ENCODE data around the gene AHCY. TPM values are rescaled to one million over a fixed set of nuclear protein-coding genes. Genes with fewer than 3 reads are reported as not detected.
"Not testable (repeated sequence)": the region's sequence is repeated elsewhere in the genome, so short reads cannot be mapped to it uniquely, and the experiment has no call there.

The AHCY gene
- total RNA-seq, 5 donors from 2014 or later (not counting 1 experiment from before 2014, with no cell fraction given), result 15.3 to 28.3 (median 23.9) TPM

GRCh38 chr20:34344238-34344637 is 41.1 kb upstream of the AHCY start:
- Histone ChIP-seq H3K4me1 (ENCODE audit: control insufficient read depth in 1 of 2, extremely low read depth in 1 of 2, insufficient read depth in 2 of 2, low read length in 2 of 2) (peaks cover 0 to 6% of the 10 kb centered on the region in 2 experiments), H3K4me3 (ENCODE audit: control insufficient read depth in 1 of 2, extremely low read depth in 1 of 2, low read length in 1 of 2) (no peak overlapping the region), H3K36me3 (ENCODE audit: control insufficient read depth in 2 of 2, extremely low read depth in 1 of 2, insufficient read depth in 1 of 2, low read length in 1 of 2) (no peaks in the 10 kb centered on the region), H3K27ac (ENCODE audit: low read length) (no peak overlapping the region), H3K9me3 (no peaks in the 10 kb centered on the region), H3K27me3 (replicated peaks in 1 of 2; ENCODE audit: control insufficient read depth in 2 of 2, extremely low read depth in 1 of 2, insufficient read depth in 2 of 2, low read length in 1 of 2) (no peaks in the 10 kb centered on the region)
- no peak overlapping the region for H3K27ac Mint-ChIP-seq
- H3K4me3 Mint-ChIP-seq, result no peak overlapping the region
- WGBS (ENCODE audit: insufficient coverage), result no CpG with 5 or more reads among the region's 5 CpGs
- no peaks in the 10 kb centered on the region for H3K27me3 Mint-ChIP-seq
- ATAC-seq (replicated peaks in 1 of 4) (no peak), DNase-seq (no peak)
- POLR2A ChIA-PET, result no interaction called here
- CTCF ChIA-PET, result no interaction called here
- H3K9me3 Mint-ChIP-seq, result no peaks in the 10 kb centered on the region
- no peaks in the 10 kb centered on the region for H3K36me3 Mint-ChIP-seq
- peaks cover 0 to 4% (median 0%) of the 10 kb centered on the region in 3 donors for H3K4me1 Mint-ChIP-seq

DNA sequence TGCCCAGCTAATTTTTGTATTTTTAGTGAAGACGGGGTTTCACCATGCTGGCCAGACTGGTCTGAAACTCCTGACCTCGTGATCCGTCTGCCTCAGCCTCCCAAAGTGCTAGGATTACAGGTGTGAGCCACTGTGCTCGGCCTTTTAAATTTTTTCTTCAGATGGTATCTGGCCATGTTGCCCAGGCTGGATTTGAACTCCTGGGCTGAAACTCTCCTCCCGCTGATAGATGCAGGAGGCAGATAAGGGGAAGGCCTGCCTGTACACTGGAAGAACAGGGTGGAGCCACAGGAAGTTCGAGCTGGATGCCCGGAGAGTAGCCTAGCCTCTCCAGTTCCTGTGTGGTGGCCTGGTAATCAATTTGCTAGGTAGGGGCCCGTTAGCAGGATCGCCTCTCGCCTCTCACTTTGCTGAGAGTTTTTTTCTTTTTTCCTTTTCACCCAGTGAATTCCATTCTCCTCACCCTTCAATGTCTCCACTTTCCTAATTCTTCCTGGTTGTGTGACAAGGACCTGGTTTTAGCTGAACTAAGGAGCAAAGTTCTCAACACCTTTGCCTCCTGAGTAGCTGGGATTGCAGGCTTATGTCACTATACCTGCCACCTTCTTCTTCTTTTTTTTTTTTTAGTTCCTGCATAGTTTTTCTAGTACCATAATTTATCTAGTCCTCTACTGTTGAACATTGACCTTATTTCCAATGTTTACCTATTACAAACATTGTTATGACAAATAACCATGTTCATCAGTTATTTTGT is 40.5 kb upstream of the AHCY start:
- no peak for ATAC-seq (replicated peaks in 1 of 4)
- H3K36me3 ChIP-seq (ENCODE audit: control insufficient read depth in 2 of 2, extremely low read depth in 1 of 2, insufficient read depth in 1 of 2, low read length in 1 of 2), result no peaks in the 10 kb centered on the region
- ChIA-PET POLR2A (no interaction called here), CTCF (no interaction called here)
- H3K27ac ChIP-seq (ENCODE audit: low read length), result no peak overlapping the region
- Mint-ChIP-seq H3K4me1 (peaks cover 0 to 4% (median 0%) of the 10 kb centered on the region in 3 donors), H3K27me3 (no peaks in the 10 kb centered on the region), H3K9me3 (no peaks in the 10 kb centered on the region), H3K36me3 (no peaks in the 10 kb centered on the region), H3K4me3 (no peak overlapping the region), H3K27ac (no peak overlapping the region)
- H3K4me3 ChIP-seq (ENCODE audit: control insufficient read depth in 1 of 2, extremely low read depth in 1 of 2, low read length in 1 of 2), result no peak overlapping the region
- DNase-seq, result no peak
- 96% methylated on average over 5 of the region's 10 CpGs for WGBS (ENCODE audit: insufficient coverage)
- peaks cover 0 to 10% of the 10 kb centered on the region in 2 experiments for H3K4me1 ChIP-seq (ENCODE audit: control insufficient read depth in 1 of 2, extremely low read depth in 1 of 2, insufficient read depth in 2 of 2, low read length in 2 of 2)
- no peaks in the 10 kb centered on the region for H3K9me3 ChIP-seq
- no peaks in the 10 kb centered on the region for H3K27me3 ChIP-seq (replicated peaks in 1 of 2; ENCODE audit: control insufficient read depth in 2 of 2, extremely low read depth in 1 of 2, insufficient read depth in 2 of 2, low read length in 1 of 2)

DNA sequence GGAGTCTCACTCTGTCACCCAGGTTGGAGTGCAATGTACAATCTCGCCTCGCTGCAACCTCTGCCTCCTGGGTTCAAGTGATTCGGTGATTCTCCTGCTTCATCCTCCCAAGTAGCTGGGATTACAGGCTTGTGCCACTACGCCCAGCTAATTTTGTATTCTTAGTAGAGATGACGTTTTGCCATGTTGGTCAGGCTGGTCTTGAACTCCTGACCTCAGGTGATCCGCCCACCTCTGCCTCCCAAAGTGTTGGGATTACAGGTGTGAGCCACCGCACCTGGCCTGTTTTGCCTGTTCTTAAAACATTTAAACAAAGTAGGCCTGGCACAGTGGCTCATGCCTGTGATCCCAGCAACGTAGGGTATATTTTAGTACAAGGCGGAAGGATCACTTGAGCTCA is 38.0 kb upstream of the AHCY start:
- DNase-seq, POLR2A ChIA-PET: not testable (repeated sequence)
- CTCF ChIA-PET, result interaction anchor here in 1 of 2 donors (0.7 kb wide), 1 partner anchor 28 kb away, joined by 3 read pairs; no protein-coding TSS in a partner anchor

GRCh38 chr20:34340726-34341125 is 37.6 kb upstream of the AHCY start:
- H3K36me3 Mint-ChIP-seq, POLR2A ChIA-PET: not testable (repeated sequence)
- CTCF ChIA-PET, result interaction anchor here in 1 of 2 donors (0.7 kb wide), 1 partner anchor 28 kb away, joined by 3 read pairs; no protein-coding TSS in a partner anchor

More for the DNA sequence above, 38.0 kb upstream of the AHCY start:
- over 99% methylated on average over 8 of the region's 9 CpGs for WGBS (ENCODE audit: insufficient coverage)
- not testable (repeated sequence) for H3K27me3 ChIP-seq (replicated peaks in 1 of 2; ENCODE audit: control insufficient read depth in 2 of 2, extremely low read depth in 1 of 2, insufficient read depth in 2 of 2, low read length in 1 of 2); H3K9me3 ChIP-seq; ATAC-seq (replicated peaks in 1 of 4); H3K27me3 Mint-ChIP-seq; H3K36me3 Mint-ChIP-seq; H3K9me3 Mint-ChIP-seq; H3K27ac Mint-ChIP-seq; H3K36me3 ChIP-seq (ENCODE audit: control insufficient read depth in 2 of 2, extremely low read depth in 1 of 2, insufficient read depth in 1 of 2, low read length in 1 of 2); H3K4me3 Mint-ChIP-seq; H3K27ac ChIP-seq (ENCODE audit: low read length); H3K4me3 ChIP-seq (ENCODE audit: control insufficient read depth in 1 of 2, extremely low read depth in 1 of 2, low read length in 1 of 2)
- peaks cover 0 to 34% of the 10 kb centered on the region in 2 experiments for H3K4me1 ChIP-seq (ENCODE audit: control insufficient read depth in 1 of 2, extremely low read depth in 1 of 2, insufficient read depth in 2 of 2, low read length in 2 of 2)
- peaks cover 0 to 16% (median 0%) of the 10 kb centered on the region in 3 donors for H3K4me1 Mint-ChIP-seq

GRCh38 chr20:34337982-34338726 is 35.0 kb upstream of the AHCY start:
- ATAC-seq (replicated peaks in 1 of 4) (peak in 2 of 4 experiments; percentile 48 to 68), DNase-seq (peak in 15 of 35 experiments; percentile 1 to 68 (median 13))
- peaks cover 0 to 21% (median 0%) of the 10 kb centered on the region in 3 donors for H3K4me1 Mint-ChIP-seq
- no peaks in the 10 kb centered on the region for H3K36me3 ChIP-seq (ENCODE audit: control insufficient read depth in 2 of 2, extremely low read depth in 1 of 2, insufficient read depth in 1 of 2, low read length in 1 of 2)
- no peaks in the 10 kb centered on the region for H3K36me3 Mint-ChIP-seq
- H3K4me1 ChIP-seq (ENCODE audit: control insufficient read depth in 1 of 2, extremely low read depth in 1 of 2, insufficient read depth in 2 of 2, low read length in 2 of 2), result peaks cover 0 to 50% of the 10 kb centered on the region in 2 experiments
- no peaks in the 10 kb centered on the region for H3K27me3 ChIP-seq (replicated peaks in 1 of 2; ENCODE audit: control insufficient read depth in 2 of 2, extremely low read depth in 1 of 2, insufficient read depth in 2 of 2, low read length in 1 of 2)
- H3K27ac ChIP-seq (ENCODE audit: low read length), result peak overlapping the region; percentile 55
- no peaks in the 10 kb centered on the region for H3K9me3 Mint-ChIP-seq
- H3K4me3 ChIP-seq (ENCODE audit: control insufficient read depth in 1 of 2, extremely low read depth in 1 of 2, low read length in 1 of 2), result no peak overlapping the region
- H3K27me3 Mint-ChIP-seq, result no peaks in the 10 kb centered on the region
- WGBS (ENCODE audit: insufficient coverage), result 80% methylated on average over 4 of the region's 15 CpGs
- no peaks in the 10 kb centered on the region for H3K9me3 ChIP-seq
- POLR2A ChIA-PET, result interaction anchor here in 1 of 2 donors (0.6 kb wide), 1 partner anchor 16 kb away, joined by 5 read pairs; no protein-coding TSS in a partner anchor
- H3K4me3 Mint-ChIP-seq, result peak overlapping the region in 1 of 3 donors; percentile 37
- peak overlapping the region; percentile 3 to 51 for H3K27ac Mint-ChIP-seq
- CTCF ChIA-PET, result interaction anchor here (0.6 to 1.9 kb wide), 3 partner anchors 25 to 1632 kb away, joined by 3 to 10 read pairs (median 3); partner anchors contain the start of gene ITCH (in 1 of the 2)

More at GRCh38 chr20:34340726-34341125, 37.6 kb upstream of the AHCY start:
- peaks cover 0 to 19% (median 0%) of the 10 kb centered on the region in 3 donors for H3K4me1 Mint-ChIP-seq
- H3K4me3 Mint-ChIP-seq; H3K27me3 ChIP-seq (replicated peaks in 1 of 2; ENCODE audit: control insufficient read depth in 2 of 2, extremely low read depth in 1 of 2, insufficient read depth in 2 of 2, low read length in 1 of 2); DNase-seq; H3K9me3 Mint-ChIP-seq; H3K27me3 Mint-ChIP-seq; ATAC-seq (replicated peaks in 1 of 4); H3K4me3 ChIP-seq (ENCODE audit: control insufficient read depth in 1 of 2, extremely low read depth in 1 of 2, low read length in 1 of 2); H3K27ac ChIP-seq (ENCODE audit: low read length); H3K27ac Mint-ChIP-seq; H3K9me3 ChIP-seq; H3K36me3 ChIP-seq (ENCODE audit: control insufficient read depth in 2 of 2, extremely low read depth in 1 of 2, insufficient read depth in 1 of 2, low read length in 1 of 2): not testable (repeated sequence)
- peaks cover 0 to 38% of the 10 kb centered on the region in 2 experiments for H3K4me1 ChIP-seq (ENCODE audit: control insufficient read depth in 1 of 2, extremely low read depth in 1 of 2, insufficient read depth in 2 of 2, low read length in 2 of 2)
- WGBS (ENCODE audit: insufficient coverage), result 97% methylated on average over 7 of the region's 10 CpGs

GRCh38 chr20:34337544-34337943 is 34.4 kb upstream of the AHCY start:
- Histone ChIP-seq H3K36me3 (ENCODE audit: control insufficient read depth in 2 of 2, extremely low read depth in 1 of 2, insufficient read depth in 1 of 2, low read length in 1 of 2) (no peaks in the 10 kb centered on the region), H3K4me3 (ENCODE audit: control insufficient read depth in 1 of 2, extremely low read depth in 1 of 2, low read length in 1 of 2) (no peak overlapping the region), H3K27me3 (replicated peaks in 1 of 2; ENCODE audit: control insufficient read depth in 2 of 2, extremely low read depth in 1 of 2, insufficient read depth in 2 of 2, low read length in 1 of 2) (no peaks in the 10 kb centered on the region), H3K4me1 (ENCODE audit: control insufficient read depth in 1 of 2, extremely low read depth in 1 of 2, insufficient read depth in 2 of 2, low read length in 2 of 2) (peaks cover 0 to 50% of the 10 kb centered on the region in 2 experiments), H3K27ac (ENCODE audit: low read length) (peak overlapping the region; percentile 55), H3K9me3 (no peaks in the 10 kb centered on the region)
- Mint-ChIP-seq H3K4me3 (no peak overlapping the region), H3K4me1 (peaks cover 0 to 21% (median 0%) of the 10 kb centered on the region in 3 donors), H3K9me3 (no peaks in the 10 kb centered on the region), H3K36me3 (no peaks in the 10 kb centered on the region), H3K27me3 (no peaks in the 10 kb centered on the region), H3K27ac (peak overlapping the region in 1 of 2 donors; percentile 23)
- ChIA-PET POLR2A (no interaction called here), CTCF (interaction anchor here in 1 of 2 donors (1.9 kb wide), 1 partner anchor 24 kb away, joined by 10 read pairs; no protein-coding TSS in a partner anchor)
- 88% methylated on average over 1 of the region's 1 CpG for WGBS (ENCODE audit: insufficient coverage)
- ATAC-seq (replicated peaks in 1 of 4) (no peak), DNase-seq (no peak)

Data from T-cell (primary cell).